IPS-15b (cell line): ENCODE results near the gene SLC27A3.

Source experiments
- H3K27me3 ChIP-seq: one replicate; pipeline ENCODE4 v1.6.1; 2013; ENCODE audit warnings: low read length; ENCODE audit not compliant: control insufficient read depth, insufficient read depth
- H3K36me3 ChIP-seq: one replicate; pipeline ENCODE4 v1.6.1; 2013; ENCODE audit warnings: low read length; ENCODE audit not compliant: control insufficient read depth, insufficient read depth
- H3K4me1 ChIP-seq: one replicate; pipeline ENCODE4 v1.6.1; 2013; ENCODE audit warnings: mild to moderate bottlenecking, low read length; ENCODE audit not compliant: control insufficient read depth, insufficient read depth
- H3K4me3 ChIP-seq: one replicate; pipeline ENCODE4 v1.5.1; 2013; ENCODE audit warnings: low read depth, low read length
- H3K9ac ChIP-seq: one replicate; pipeline ENCODE4 v1.6.1; 2013; ENCODE audit warnings: low read depth, mild to moderate bottlenecking, low read length
- H3K9me3 ChIP-seq: one replicate; pipeline ENCODE4 v1.6.1; 2013; ENCODE audit warnings: mild to moderate bottlenecking, low read length; ENCODE audit not compliant: control insufficient read depth, insufficient read depth

The SLC27A3 gene

GRCh38 chr1:153816283-153816889, 41.2 kb downstream of the SLC27A3 start:
- Histone ChIP-seq H3K27me3 (no peaks in the 10 kb centered on the region), H3K4me3 (no peak overlapping the region), H3K36me3 (peaks cover 51% of the 10 kb centered on the region), H3K9ac (no peak overlapping the region), H3K4me1 (no peaks in the 10 kb centered on the region), H3K9me3 (no peaks in the 10 kb centered on the region)

GRCh38 chr1:153818876-153819275, 43.7 kb downstream of the SLC27A3 start:
- no peak overlapping the region for H3K4me3 ChIP-seq
- no peaks in the 10 kb centered on the region for H3K27me3 ChIP-seq
- H3K36me3 ChIP-seq = peaks cover 34% of the 10 kb centered on the region
- H3K9ac ChIP-seq = no peak overlapping the region
- no peaks in the 10 kb centered on the region for H3K9me3 ChIP-seq
- no peaks in the 10 kb centered on the region for H3K4me1 ChIP-seq

GRCh38 chr1:153827168-153827964, 52.2 kb downstream of the SLC27A3 start:
- Histone ChIP-seq H3K9ac (no peak overlapping the region), H3K27me3 (no peaks in the 10 kb centered on the region), H3K9me3 (no peaks in the 10 kb centered on the region), H3K4me3 (no peak overlapping the region), H3K36me3 (peaks cover 10% of the 10 kb centered on the region), H3K4me1 (no peaks in the 10 kb centered on the region)
